ENCODE results near the gene HNF4A. TPM values are rescaled to one million over a fixed set of nuclear protein-coding genes. Genes with fewer than 3 reads are reported as not detected.

The HNF4A gene
- total RNA-seq, 2 experiments from 2014 or later: not detected

DNA sequence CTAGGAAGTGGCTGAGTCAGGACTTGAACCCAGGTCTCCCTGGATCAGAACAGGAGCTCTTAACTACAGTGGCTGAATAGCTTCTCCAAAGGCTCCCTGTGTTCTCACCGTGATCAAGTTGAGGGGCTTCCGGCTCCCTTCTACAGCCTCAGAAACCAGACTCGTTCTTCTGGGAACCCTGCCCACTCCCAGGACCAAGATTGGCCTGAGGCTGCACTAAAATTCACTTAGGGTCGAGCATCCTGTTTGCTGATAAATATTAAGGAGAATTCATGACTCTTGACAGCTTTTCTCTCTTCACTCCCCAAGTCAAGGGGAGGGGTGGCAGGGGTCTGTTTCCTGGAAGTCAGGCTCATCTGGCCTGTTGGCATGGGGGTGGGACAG, 75.6 kb downstream of the HNF4A start:
- H4K20me1 ChIP-seq (ENCODE audit: insufficient read depth, low read length): no peaks in the 10 kb centered on the region
- ChIA-PET POLR2A (no interaction called here), CTCF (ENCODE audit: unreplicated experiment) (no interaction called here)
- no peak overlapping the region for H3K4me3 ChIP-seq (ENCODE audit: low read depth, low read length, poor library complexity, severe bottlenecking)
- BruUV-seq (replicated peaks): no TSS peak
- no peak overlapping the region for H3K27ac ChIP-seq (ENCODE audit: low read depth, low read length, poor library complexity, severe bottlenecking)
- no peaks in the 10 kb centered on the region for H3K9me3 ChIP-seq (ENCODE audit: low read length)
- intact Hi-C loops (cut with micrococcal nuclease; ENCODE audit: unreplicated experiment): no loop called here
- no peak for DNase-seq (ENCODE audit: low spot score)
- no peaks in the 10 kb centered on the region for H3K9me2 ChIP-seq (ENCODE audit: insufficient read depth, low read length)
- H3K4me1 ChIP-seq (ENCODE audit: insufficient read depth, low read length, poor library complexity, severe bottlenecking): no peaks in the 10 kb centered on the region
- no peak overlapping the region for H2AFZ ChIP-seq (ENCODE audit: low read length)
- no peaks in the 10 kb centered on the region for H3K36me3 ChIP-seq (ENCODE audit: insufficient read depth, low read length)
- H3K4me2 ChIP-seq (ENCODE audit: low read length): no peak overlapping the region
- no peaks in the 10 kb centered on the region for H3K79me2 ChIP-seq (ENCODE audit: insufficient read depth, low read depth, low read length)
- no peak for TF ChIP-seq EZH2phosphoT487 (IDR thresholded peaks at IDR 0.05; ENCODE audit: borderline replicate concordance, low read depth, low read length)
- TF ChIP-seq, protein P1, sequence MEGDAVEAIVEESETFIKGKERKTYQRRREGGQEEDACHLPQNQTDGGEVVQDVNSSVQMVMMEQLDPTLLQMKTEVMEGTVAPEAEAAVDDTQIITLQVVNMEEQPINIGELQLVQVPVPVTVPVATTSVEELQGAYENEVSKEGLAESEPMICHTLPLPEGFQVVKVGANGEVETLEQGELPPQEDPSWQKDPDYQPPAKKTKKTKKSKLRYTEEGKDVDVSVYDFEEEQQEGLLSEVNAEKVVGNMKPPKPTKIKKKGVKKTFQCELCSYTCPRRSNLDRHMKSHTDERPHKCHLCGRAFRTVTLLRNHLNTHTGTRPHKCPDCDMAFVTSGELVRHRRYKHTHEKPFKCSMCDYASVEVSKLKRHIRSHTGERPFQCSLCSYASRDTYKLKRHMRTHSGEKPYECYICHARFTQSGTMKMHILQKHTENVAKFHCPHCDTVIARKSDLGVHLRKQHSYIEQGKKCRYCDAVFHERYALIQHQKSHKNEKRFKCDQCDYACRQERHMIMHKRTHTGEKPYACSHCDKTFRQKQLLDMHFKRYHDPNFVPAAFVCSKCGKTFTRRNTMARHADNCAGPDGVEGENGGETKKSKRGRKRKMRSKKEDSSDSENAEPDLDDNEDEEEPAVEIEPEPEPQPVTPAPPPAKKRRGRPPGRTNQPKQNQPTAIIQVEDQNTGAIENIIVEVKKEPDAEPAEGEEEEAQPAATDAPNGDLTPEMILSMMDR (conservative IDR thresholded peaks at IDR 0.05; ENCODE audit: low read length): no peak

DNA sequence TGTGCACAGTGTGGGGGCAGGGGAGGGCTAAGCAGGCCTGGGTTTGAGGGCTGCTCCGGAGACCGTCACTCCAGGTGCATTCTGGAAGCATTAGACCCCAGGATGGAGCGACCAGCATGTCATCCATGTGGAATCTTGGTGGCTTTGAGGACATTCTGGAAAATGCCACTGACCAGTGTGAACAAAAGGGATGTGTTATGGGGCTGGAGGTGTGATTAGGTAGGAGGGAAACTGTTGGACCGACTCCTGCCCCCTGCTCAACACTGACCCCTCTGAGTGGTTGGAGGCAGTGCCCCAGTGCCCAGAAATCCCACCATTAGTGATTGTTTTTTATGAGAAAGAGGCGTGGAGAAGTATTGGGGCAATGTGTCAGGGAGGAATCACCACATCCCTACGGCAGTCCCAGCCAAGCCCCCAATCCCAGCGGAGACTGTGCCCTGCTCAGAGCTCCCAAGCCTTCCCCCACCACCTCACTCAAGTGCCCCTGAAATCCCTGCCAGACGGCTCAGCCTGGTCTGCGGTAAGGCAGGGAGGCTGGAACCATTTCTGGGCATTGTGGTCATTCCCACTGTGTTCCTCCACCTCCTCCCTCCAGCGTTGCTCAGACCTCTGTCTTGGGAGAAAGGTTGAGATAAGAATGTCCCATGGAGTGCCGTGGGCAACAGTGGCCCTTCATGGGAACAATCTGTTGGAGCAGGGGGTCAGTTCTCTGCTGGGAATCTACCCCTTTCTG, 76.2 kb downstream of the HNF4A start:
- ChIA-PET CTCF (ENCODE audit: unreplicated experiment) (no interaction called here), POLR2A (no interaction called here)

More for the DNA sequence above, 76.2 kb downstream of the HNF4A start:
- Histone ChIP-seq H3K9me2 (ENCODE audit: insufficient read depth, low read length) (no peaks in the 10 kb centered on the region), H3K27ac (ENCODE audit: low read depth, low read length, poor library complexity, severe bottlenecking) (no peak overlapping the region), H3K36me3 (ENCODE audit: insufficient read depth, low read length) (no peaks in the 10 kb centered on the region), H3K4me1 (ENCODE audit: insufficient read depth, low read length, poor library complexity, severe bottlenecking) (no peaks in the 10 kb centered on the region), H3K4me3 (ENCODE audit: low read depth, low read length, poor library complexity, severe bottlenecking) (no peak overlapping the region), H3K79me2 (ENCODE audit: insufficient read depth, low read depth, low read length) (no peaks in the 10 kb centered on the region), H2AFZ (ENCODE audit: low read length) (no peak overlapping the region), H4K20me1 (ENCODE audit: insufficient read depth, low read length) (no peaks in the 10 kb centered on the region), H3K9me3 (ENCODE audit: low read length) (no peaks in the 10 kb centered on the region), H3K4me2 (ENCODE audit: low read length) (no peak overlapping the region)
- DNase-seq (ENCODE audit: low spot score): no peak
- no TSS peak for BruUV-seq (replicated peaks)
- TF ChIP-seq, protein P1 (conservative IDR thresholded peaks at IDR 0.05; ENCODE audit: low read length): no peak
- TF ChIP-seq EZH2phosphoT487 (IDR thresholded peaks at IDR 0.05; ENCODE audit: borderline replicate concordance, low read depth, low read length): no peak
- intact Hi-C loops (cut with micrococcal nuclease; ENCODE audit: unreplicated experiment): no loop called here

All from OCI-LY7 (cell line).